Activated CD4-positive, alpha-beta T cell treated with anti-CD3 and anti-CD28 coated beads, Interleukin-2, amount 50 U/mL, for 48 hours (primary cell): ENCODE results near the gene KRTAP20-1.

ENCODE experiments used
- DNase-seq, 2 experiments: peaks; one replicate each; pipeline ENCODE4 v3.0.0-alpha.2; 2020

Gene KRTAP20-1

DNA sequence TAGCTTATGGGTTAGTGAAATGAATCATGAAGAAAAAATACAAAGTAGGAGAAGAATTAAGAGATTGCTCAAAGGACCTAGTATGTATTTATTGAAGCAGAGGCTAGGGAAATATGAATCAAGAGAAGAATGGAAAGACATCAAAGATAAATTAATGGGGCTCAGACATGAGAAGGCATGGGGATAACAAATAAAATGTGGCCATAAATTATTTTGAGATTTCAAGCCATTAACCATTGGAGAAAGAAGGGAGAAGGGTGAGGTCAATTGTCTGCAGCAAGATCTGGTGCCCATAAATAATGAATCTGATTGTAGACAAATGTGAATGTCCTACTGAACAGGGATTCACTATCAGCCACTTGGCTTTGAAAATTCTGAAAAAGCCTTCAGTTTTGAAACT, 36.7 kb downstream of the KRTAP20-1 start:
- no peak for DNase-seq
